OCI-LY1 (cell line): ENCODE data around the gene SMKR1.

Experiments
- H2AFZ ChIP-seq: fragments of 200-600 bp; sonication (generic), shearing (Covaris generic); 2 replicates; pipeline ENCODE4 v1.6.0; 2014; ENCODE audit warnings: antibody characterized with exemption, mild to moderate bottlenecking, low read length
- H3F3A ChIP-seq: fragments of 200-600 bp; sonication (generic), shearing (Covaris generic); 2 replicates; pipeline ENCODE4 v1.6.0; 2014; ENCODE audit warnings: mild to moderate bottlenecking, antibody characterized with exemption, low read length, moderate library complexity; ENCODE audit not compliant: insufficient read depth
- H3K27ac ChIP-seq: fragments of 200-600 bp; sonication (generic); 2 replicates; pipeline ENCODE4 v1.5.1; 2014; ENCODE audit warnings: low read length, mixed run types, mild to moderate bottlenecking, low read depth; ENCODE audit not compliant: poor library complexity, severe bottlenecking
- H3K27me3 ChIP-seq: fragments of 200-600 bp; sonication (generic); 2 replicates; pipeline ENCODE4 v1.6.0; 2014; ENCODE audit warnings: antibody characterized with exemption, mild to moderate bottlenecking, low read length, moderate library complexity; ENCODE audit not compliant: insufficient read depth
- H3K36me3 ChIP-seq: fragments of 200-600 bp; sonication (generic); 2 replicates; pipeline ENCODE4 v1.6.1; 2014; ENCODE audit warnings: mild to moderate bottlenecking, antibody characterized with exemption, low read length, moderate library complexity, mixed read lengths; ENCODE audit not compliant: insufficient read depth
- H3K4me1 ChIP-seq: fragments of 200-600 bp; sonication (generic); 2 replicates; pipeline ENCODE4 v1.5.1; 2014; ENCODE audit warnings: mild to moderate bottlenecking, low read length, moderate library complexity; ENCODE audit not compliant: insufficient read depth, severe bottlenecking
- H3K4me2 ChIP-seq: fragments of 200-600 bp; sonication (generic), shearing (Covaris generic); 2 replicates; pipeline ENCODE4 v1.6.1; 2014; ENCODE audit warnings: low read length
- H3K4me3 ChIP-seq: fragments of 200-600 bp; sonication (generic); 2 replicates; pipeline ENCODE4 v1.5.1; 2014; ENCODE audit warnings: low read length, low read depth, mild to moderate bottlenecking, mixed read lengths; ENCODE audit not compliant: poor library complexity, severe bottlenecking
- H3K79me2 ChIP-seq: fragments of 200-600 bp; shearing (Covaris generic); 2 replicates; pipeline ENCODE4 v1.6.1; 2016; ENCODE audit warnings: mixed run types, low read length, mixed read lengths; ENCODE audit not compliant: insufficient read depth
- H3K9ac ChIP-seq: fragments of 200-600 bp; sonication (generic), shearing (Covaris generic); 2 replicates; pipeline ENCODE4 v1.6.1; 2014; ENCODE audit warnings: mild to moderate bottlenecking, low read length, mixed read lengths
- H3K9me2 ChIP-seq: fragments of 200-600 bp; sonication (generic), shearing (Covaris generic); 2 replicates; pipeline ENCODE4 v1.6.1; 2014; ENCODE audit warnings: low read depth, mild to moderate bottlenecking, low read length, mixed read lengths
- H3K9me3 ChIP-seq: fragments of 200-600 bp; shearing (Covaris generic); 2 replicates; pipeline ENCODE4 v1.6.1; 2014; ENCODE audit warnings: low read length, mixed read lengths
- H4K20me1 ChIP-seq: fragments of 200-600 bp; sonication (generic), shearing (Covaris generic); 2 replicates; pipeline ENCODE4 v1.6.0; 2016; ENCODE audit warnings: mild to moderate bottlenecking, low read length; ENCODE audit not compliant: insufficient read depth
- CTCF ChIP-seq: fragments of 200-600 bp; sonication (generic), shearing (Covaris generic); IDR thresholded peaks from 2 replicates; pipeline ENCODE4 v1.5.1; 2017; ENCODE audit warnings: mild to moderate bottlenecking, antibody characterized with exemption, low read length, moderate library complexity, mixed read lengths
- EZH2 ChIP-seq: fragments of 200-600 bp; sonication (generic), shearing (Covaris generic); IDR thresholded peaks from 2 replicates; pipeline ENCODE4 v1.8.0; 2017; ENCODE audit warnings: borderline replicate concordance, mixed run types, mild to moderate bottlenecking, antibody characterized with exemption, low read length, moderate library complexity, mixed read lengths

Gene SMKR1

GRCh38 chr7:129540340-129540739 lies 38.0 kb downstream of the SMKR1 start:
- Histone ChIP-seq H3K79me2 (no peaks in the 10 kb centered on the region), H3K27me3 (no peaks in the 10 kb centered on the region; the same call in 1 of the 2 replicates), H3K9me3 (no peaks in the 10 kb centered on the region), H3K36me3 (no peaks in the 10 kb centered on the region), H3K9ac (no peak overlapping the region), H3K4me2 (no peak overlapping the region), H2AFZ (no peak overlapping the region), H3K27ac (no peak overlapping the region), H4K20me1 (no peaks in the 10 kb centered on the region), H3K4me1 (no peaks in the 10 kb centered on the region), H3K4me3 (no peak overlapping the region), H3F3A (no peaks in the 10 kb centered on the region), H3K9me2 (no peaks in the 10 kb centered on the region)
- TF ChIP-seq EZH2 (no peak), CTCF (no peak)

- TF ChIP-seq CTCF (no peak), EZH2 (no peak)
- Histone ChIP-seq H3K79me2 (no peaks in the 10 kb centered on the region), H3K27ac (no peak overlapping the region), H3K4me3 (no peak overlapping the region), H3K27me3 (peaks cover 3% of the 10 kb centered on the region; the same call in 1 of the 2 replicates), H3K9me2 (no peaks in the 10 kb centered on the region), H3K9ac (no peak overlapping the region), H3K9me3 (no peaks in the 10 kb centered on the region), H4K20me1 (no peaks in the 10 kb centered on the region), H3K4me1 (no peaks in the 10 kb centered on the region), H3K4me2 (no peak overlapping the region), H2AFZ (no peak overlapping the region), H3F3A (no peaks in the 10 kb centered on the region), H3K36me3 (no peaks in the 10 kb centered on the region)
These were observed 42.4 kb downstream of the SMKR1 start for GRCh38 chr7:129544700-129545099.

- H3F3A ChIP-seq, result no peaks in the 10 kb centered on the region
- H3K9me3 ChIP-seq, result no peaks in the 10 kb centered on the region
- H2AFZ ChIP-seq, result no peak overlapping the region
- H3K9me2 ChIP-seq, result no peaks in the 10 kb centered on the region
- H3K27ac ChIP-seq, result no peak overlapping the region
- no peaks in the 10 kb centered on the region for H4K20me1 ChIP-seq
- H3K9ac ChIP-seq, result no peak overlapping the region
- H3K4me1 ChIP-seq, result peaks cover 8% of the 10 kb centered on the region
- no peaks in the 10 kb centered on the region for H3K36me3 ChIP-seq
- peaks cover 3% of the 10 kb centered on the region; the same call in 1 of the 2 replicates for H3K27me3 ChIP-seq
- no peak overlapping the region for H3K4me2 ChIP-seq
- no peak overlapping the region for H3K4me3 ChIP-seq
- no peaks in the 10 kb centered on the region for H3K79me2 ChIP-seq
- no peak for TF ChIP-seq EZH2
- no peak for TF ChIP-seq CTCF
These were observed 48.5 kb downstream of the SMKR1 start for GRCh38 chr7:129550693-129551360.
